ENCODE results near the gene CYP1B1.
"Not testable (repeated sequence)": the region's sequence is repeated elsewhere in the genome, so short reads cannot be mapped to it uniquely, and the experiment has no call there.

CYP1B1 gene

GRCh38 chr2:38032946-38033345, 43.0 kb downstream of the CYP1B1 start:
- no peak for DNase-seq

- no peak for DNase-seq
Measured at GRCh38 chr2:38030635-38031355, 45.2 kb downstream of the CYP1B1 start.

- DNase-seq = no peak
Measured at GRCh38 chr2:38029512-38029911, 46.4 kb downstream of the CYP1B1 start.

- no peak for DNase-seq
Measured at GRCh38 chr2:38028829-38029228, 47.1 kb downstream of the CYP1B1 start.

- no peak for DNase-seq
Measured at GRCh38 chr2:38026846-38027245, 49.1 kb downstream of the CYP1B1 start.

- no peak for DNase-seq
Measured at GRCh38 chr2:38021589-38021988, 54.4 kb downstream of the CYP1B1 start.

GRCh38 chr2:38020359-38021069, 55.4 kb downstream of the CYP1B1 start:
- not testable (repeated sequence) for DNase-seq

GRCh38 chr2:38017836-38018235, 58.1 kb downstream of the CYP1B1 start:
- no peak for DNase-seq

All from SIG-M5 (cell line).